Lung (tissue), 12 donors: ENCODE results near the gene TPI1. TPM values are rescaled to one million over a fixed set of nuclear protein-coding genes. Genes with fewer than 3 reads are reported as not detected.
"Not testable (repeated sequence)": the region's sequence is repeated elsewhere in the genome, so short reads cannot be mapped to it uniquely, and the experiment has no call there.

Experiments used
- ATAC-seq: fragments of 200-7000 bp; cut with Tn5 transposase; one replicate; pipeline ENCODE4 v1.9.1; 2020; ENCODE audit warnings: moderate number of reproducible peaks; ENCODE audit not compliant: insufficient read depth, low FRiP score
- DNase-seq, 3 donors: peaks; one replicate each; pipeline ENCODE4 v3.0.0-alpha.2; 2013 to 2017
- H3K27ac ChIP-seq, 2 donors: one replicate each; pipeline ENCODE4 v1.5.1; 2013; ENCODE audit warnings: mild to moderate bottlenecking in 2 of 2, moderate library complexity in 2 of 2, control low read depth in 1 of 2, inconsistent platforms in 1 of 2, low read depth in 1 of 2, low read length in 1 of 2
- H3K27me3 ChIP-seq, 3 donors: one replicate each; pipeline ENCODE4 v1.5.1; 2013; ENCODE audit warnings: low read length in 2 of 3; ENCODE audit not compliant: control insufficient read depth in 3 of 3, insufficient read depth in 3 of 3
- H3K36me3 ChIP-seq, 4 donors: one replicate each; pipeline ENCODE4 v1.5.1; 2013; ENCODE audit warnings: low read length in 4 of 4, mild to moderate bottlenecking in 1 of 4, moderate library complexity in 1 of 4; ENCODE audit not compliant: control insufficient read depth in 4 of 4, insufficient read depth in 4 of 4
- H3K4me1 ChIP-seq, 5 donors: one replicate each; pipeline ENCODE4 v1.5.1; 2013; ENCODE audit warnings: low read length in 5 of 5, mild to moderate bottlenecking in 2 of 5, moderate library complexity in 1 of 5; ENCODE audit not compliant: control insufficient read depth in 5 of 5, insufficient read depth in 5 of 5
- H3K4me3 ChIP-seq: one replicate; pipeline ENCODE4 v1.5.1; 2013; ENCODE audit warnings: mild to moderate bottlenecking, control low read depth, moderate library complexity
- H3K9ac ChIP-seq, 2 donors: one replicate each; pipeline ENCODE4 v1.5.1; 2013; ENCODE audit warnings: low read length in 2 of 2, control low read depth in 1 of 2; ENCODE audit not compliant: insufficient read depth in 1 of 2
- H3K9me3 ChIP-seq, 4 donors: one replicate each; pipeline ENCODE4 v1.5.1; 2013; ENCODE audit warnings: low read length in 3 of 4, mild to moderate bottlenecking in 1 of 4, moderate library complexity in 1 of 4; ENCODE audit not compliant: control insufficient read depth in 4 of 4, insufficient read depth in 3 of 4
- WGBS, 2 donors: extraction: QIAGEN DNeasy Blood & Tissue Kit; methylation state at CpG; one replicate each; pipeline ENCODE4 v1.1.7; 2013; 5-methylcytosine and 5-hydroxymethylcytosine counted together
- polyA plus RNA-seq, 2 donors: library from polyadenylated mRNA; stranded (reverse); fragments of 200-250 nt; gene quantifications; one replicate each; pipeline ENCODE4 v1.2.1, GENCODE V29; 2013
- total RNA-seq, 2 donors: library from RNA; depleted of rRNA in 1 of 2; stranded (reverse); fragments of >200 nt in 1 of 2; gene quantifications; one replicate each; pipeline ENCODE4 v1.2.1, GENCODE V29; 2014 to 2021
- TF ChIP-seq, protein P1 (sequence below): IDR thresholded peaks from 2 replicates; pipeline ENCODE4 v1.5.1; 2012; ENCODE audit warnings: mild to moderate bottlenecking; ENCODE audit errors: control extremely low read depth, extremely low read depth
- donor health status: control.
- donor health status: control.
- donor health status: Bipolar disorder and iron deficiency.
- donor health status: healthy.
- donor health status: DM: yes; HTN: yes; CAD: no.

The TPI1 gene
- total and polyA plus RNA-seq, 4 donors: 256 to 1,097 (median 435) TPM

GRCh38 chr12:6887460-6887859 is 20.1 kb downstream of the TPI1 start:
- no peak for DNase-seq
- ATAC-seq: no peak

GRCh38 chr12:6888360-6888759 is 21.0 kb downstream of the TPI1 start:
- TF ChIP-seq, protein P1, sequence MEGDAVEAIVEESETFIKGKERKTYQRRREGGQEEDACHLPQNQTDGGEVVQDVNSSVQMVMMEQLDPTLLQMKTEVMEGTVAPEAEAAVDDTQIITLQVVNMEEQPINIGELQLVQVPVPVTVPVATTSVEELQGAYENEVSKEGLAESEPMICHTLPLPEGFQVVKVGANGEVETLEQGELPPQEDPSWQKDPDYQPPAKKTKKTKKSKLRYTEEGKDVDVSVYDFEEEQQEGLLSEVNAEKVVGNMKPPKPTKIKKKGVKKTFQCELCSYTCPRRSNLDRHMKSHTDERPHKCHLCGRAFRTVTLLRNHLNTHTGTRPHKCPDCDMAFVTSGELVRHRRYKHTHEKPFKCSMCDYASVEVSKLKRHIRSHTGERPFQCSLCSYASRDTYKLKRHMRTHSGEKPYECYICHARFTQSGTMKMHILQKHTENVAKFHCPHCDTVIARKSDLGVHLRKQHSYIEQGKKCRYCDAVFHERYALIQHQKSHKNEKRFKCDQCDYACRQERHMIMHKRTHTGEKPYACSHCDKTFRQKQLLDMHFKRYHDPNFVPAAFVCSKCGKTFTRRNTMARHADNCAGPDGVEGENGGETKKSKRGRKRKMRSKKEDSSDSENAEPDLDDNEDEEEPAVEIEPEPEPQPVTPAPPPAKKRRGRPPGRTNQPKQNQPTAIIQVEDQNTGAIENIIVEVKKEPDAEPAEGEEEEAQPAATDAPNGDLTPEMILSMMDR: no peak
- 85 to 97% methylated on average over 2 of the region's 2 CpGs for WGBS, 2 donors
- H3K9me3 ChIP-seq: no peaks in the 10 kb centered on the region
- H3K27me3 ChIP-seq: no peaks in the 10 kb centered on the region
- no peak overlapping the region for H3K4me3 ChIP-seq
- no peak overlapping the region for H3K9ac ChIP-seq
- peaks cover 0 to 12% (median 6%) of the 10 kb centered on the region in 4 donors for H3K36me3 ChIP-seq
- ATAC-seq: no peak
- peaks cover 0 to 11% (median 2%) of the 10 kb centered on the region in 5 donors for H3K4me1 ChIP-seq
- H3K27ac ChIP-seq: no peak overlapping the region
- no peak for DNase-seq

More at GRCh38 chr12:6887460-6887859, 20.1 kb downstream of the TPI1 start:
- Histone ChIP-seq H3K36me3 (peaks cover 0 to 13% (median 6%) of the 10 kb centered on the region in 4 donors), H3K4me3 (no peak overlapping the region), H3K9ac (no peak overlapping the region), H3K4me1 (peaks cover 0 to 11% (median 2%) of the 10 kb centered on the region in 5 donors), H3K27me3 (no peaks in the 10 kb centered on the region), H3K27ac (peak overlapping the region in 1 of 2 donors; percentile 87), H3K9me3 (no peaks in the 10 kb centered on the region)
- WGBS, 2 donors: 34 to 54% methylated on average over 8 of the region's 8 CpGs
- TF ChIP-seq, protein P1: no peak

DNA sequence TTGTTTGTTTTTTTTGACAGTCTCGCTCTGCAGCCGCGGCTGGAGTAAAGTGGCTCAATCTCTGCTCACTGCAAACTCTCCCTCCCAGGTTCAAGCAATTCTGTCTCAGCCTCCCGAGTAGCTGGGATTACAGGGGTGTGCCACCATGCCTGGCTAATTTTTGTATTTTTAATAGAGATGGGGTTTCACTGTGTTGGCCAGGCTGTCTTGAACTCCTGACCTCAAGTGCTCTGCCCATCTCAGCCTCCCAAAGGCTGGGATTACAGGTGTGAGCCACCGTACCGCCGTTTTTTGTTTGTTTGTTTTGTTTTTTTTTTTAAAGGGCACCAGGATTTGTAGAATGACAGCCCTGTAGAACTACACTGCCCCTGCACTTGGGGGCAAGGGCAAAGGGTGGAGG is 21.5 kb downstream of the TPI1 start:
- Histone ChIP-seq H3K36me3 (peaks cover 0 to 10% (median 4%) of the 10 kb centered on the region in 4 donors), H3K4me1 (peaks cover 0 to 11% (median 2%) of the 10 kb centered on the region in 5 donors)
- not testable (repeated sequence) for DNase-seq, H3K9ac ChIP-seq, H3K4me3 ChIP-seq, H3K27me3 ChIP-seq, H3K9me3 ChIP-seq, ATAC-seq, H3K27ac ChIP-seq
- 72 to 81% methylated on average over 7 of the region's 7 CpGs for WGBS, 2 donors

- not testable (repeated sequence) for H3K4me3 ChIP-seq, ATAC-seq, DNase-seq, H3K9me3 ChIP-seq, H3K27me3 ChIP-seq, H3K36me3 ChIP-seq
- 74 to 91% methylated on average over 21 of the region's 21 CpGs for WGBS, 2 donors
- Histone ChIP-seq H3K9ac (peak overlapping the region in 1 of 2 donors; percentile 80), H3K27ac (peak overlapping the region in 1 of 2 donors; percentile 84), H3K4me1 (peaks cover 0 to 11% (median 2%) of the 10 kb centered on the region in 5 donors)
Measured at GRCh38 chr12:6889775-6890573, 22.6 kb downstream of the TPI1 start.
